Omental fat pad (tissue), 4 donors: ENCODE measurements around the gene CAPN13. TPM values are rescaled to one million over a fixed set of nuclear protein-coding genes. Genes with fewer than 3 reads are reported as not detected.

ENCODE experiments used
- ATAC-seq: fragments of 150-250 bp; one replicate; pipeline ENCODE4 v1.9.1; 2016; ENCODE audit warnings: mild to moderate bottlenecking, moderate library complexity; ENCODE audit not compliant: low FRiP score
- DNase-seq: peaks from one replicate; pipeline ENCODE4 v3.0.0-alpha.2; 2019; ENCODE audit warnings: low spot score
- total RNA-seq, 4 donors: library from RNA; depleted of rRNA; stranded (reverse); fragments of >200 nt; gene quantifications; one replicate each; pipeline ENCODE4 v1.1.0, GENCODE V29; 2016
- TF ChIP-seq, protein P1 (sequence below), 3 donors: fragments of 450-650 bp; IDR thresholded peaks; one replicate each; pipeline ENCODE4 v1.5.1; 2016 to 2017; ENCODE audit warnings: antibody characterized with exemption in 3 of 3, mild to moderate bottlenecking in 3 of 3, moderate library complexity in 2 of 3

The CAPN13 gene
- total RNA-seq, 4 donors from 2014 or later = not detected

- DNase-seq (no peak), ATAC-seq (no peak)
- TF ChIP-seq, protein P1, sequence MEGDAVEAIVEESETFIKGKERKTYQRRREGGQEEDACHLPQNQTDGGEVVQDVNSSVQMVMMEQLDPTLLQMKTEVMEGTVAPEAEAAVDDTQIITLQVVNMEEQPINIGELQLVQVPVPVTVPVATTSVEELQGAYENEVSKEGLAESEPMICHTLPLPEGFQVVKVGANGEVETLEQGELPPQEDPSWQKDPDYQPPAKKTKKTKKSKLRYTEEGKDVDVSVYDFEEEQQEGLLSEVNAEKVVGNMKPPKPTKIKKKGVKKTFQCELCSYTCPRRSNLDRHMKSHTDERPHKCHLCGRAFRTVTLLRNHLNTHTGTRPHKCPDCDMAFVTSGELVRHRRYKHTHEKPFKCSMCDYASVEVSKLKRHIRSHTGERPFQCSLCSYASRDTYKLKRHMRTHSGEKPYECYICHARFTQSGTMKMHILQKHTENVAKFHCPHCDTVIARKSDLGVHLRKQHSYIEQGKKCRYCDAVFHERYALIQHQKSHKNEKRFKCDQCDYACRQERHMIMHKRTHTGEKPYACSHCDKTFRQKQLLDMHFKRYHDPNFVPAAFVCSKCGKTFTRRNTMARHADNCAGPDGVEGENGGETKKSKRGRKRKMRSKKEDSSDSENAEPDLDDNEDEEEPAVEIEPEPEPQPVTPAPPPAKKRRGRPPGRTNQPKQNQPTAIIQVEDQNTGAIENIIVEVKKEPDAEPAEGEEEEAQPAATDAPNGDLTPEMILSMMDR (IDR thresholded peaks at IDR 0.05) = no peak
Observed at GRCh38 chr2:30756971-30757370, 50.3 kb downstream of the CAPN13 start.

DNA sequence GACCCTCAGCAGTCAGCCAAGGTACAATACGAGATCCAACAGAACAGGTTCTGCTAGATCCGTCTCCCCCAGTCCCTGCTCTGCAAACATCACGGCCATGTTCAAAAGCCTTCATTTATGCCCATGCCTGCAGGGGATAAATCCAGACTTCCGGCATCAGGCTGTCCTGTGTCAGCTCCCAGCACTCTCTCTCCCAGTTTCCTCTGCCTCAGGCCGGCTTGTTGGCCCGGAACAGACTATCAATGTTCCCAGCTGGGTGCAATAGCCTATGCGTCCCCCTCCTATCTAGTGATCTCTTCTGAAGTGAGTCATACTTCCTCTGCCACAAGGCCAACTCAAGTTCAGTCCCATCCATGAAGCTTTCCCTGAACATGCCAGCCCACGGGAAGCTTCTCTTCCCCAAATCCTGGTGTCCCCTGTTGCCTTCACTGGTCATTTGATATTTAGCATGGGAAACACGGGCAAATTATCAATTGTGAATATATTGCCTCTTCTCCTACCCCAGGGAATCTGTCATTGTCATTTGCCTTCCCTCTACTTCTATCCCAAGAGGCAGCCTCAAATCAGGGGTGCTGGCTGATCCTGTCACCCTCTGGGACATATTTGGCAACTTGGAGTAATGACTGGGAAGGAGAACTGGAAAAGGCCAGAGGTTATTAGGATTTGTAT lies 51.1 kb downstream of the CAPN13 start:
- TF ChIP-seq, protein P1 (IDR thresholded peaks at IDR 0.05) = no peak
- no peak for DNase-seq
- ATAC-seq = no peak

- DNase-seq (no peak), ATAC-seq (no peak)
- TF ChIP-seq, protein P1 (IDR thresholded peaks at IDR 0.05) = no peak
Observed at GRCh38 chr2:30753630-30754029, 53.6 kb downstream of the CAPN13 start.

DNA sequence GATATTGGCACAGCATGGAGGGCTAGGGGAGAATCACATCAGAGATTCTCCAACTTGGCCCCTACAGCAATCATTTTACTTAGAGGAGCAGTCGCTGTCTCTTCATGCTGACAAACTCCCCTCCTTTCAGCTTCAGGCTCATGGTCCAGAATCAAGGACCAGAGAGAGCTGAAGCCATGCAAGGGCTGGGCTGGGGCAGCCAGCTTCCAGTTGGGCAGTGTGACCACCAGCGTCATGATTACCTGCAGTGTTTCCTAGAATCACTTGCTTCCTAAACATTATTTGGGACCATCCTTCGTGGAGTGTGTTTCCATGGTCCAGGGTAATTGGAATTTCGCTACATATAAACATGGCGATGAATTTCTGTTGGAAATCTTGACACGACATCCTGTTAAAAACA lies 54.4 kb downstream of the CAPN13 start:
- DNase-seq (no peak), ATAC-seq (no peak)
- TF ChIP-seq, protein P1 (IDR thresholded peaks at IDR 0.05) = no peak

- TF ChIP-seq, protein P1 (IDR thresholded peaks at IDR 0.05) = no peak
- DNase-seq (no peak), ATAC-seq (no peak)
Observed at GRCh38 chr2:30747206-30747605, 60.0 kb downstream of the CAPN13 start.

- TF ChIP-seq, protein P1 (IDR thresholded peaks at IDR 0.05) = no peak
- DNase-seq (no peak), ATAC-seq (no peak)
Observed at GRCh38 chr2:30744823-30745222, 62.4 kb downstream of the CAPN13 start.

DNA sequence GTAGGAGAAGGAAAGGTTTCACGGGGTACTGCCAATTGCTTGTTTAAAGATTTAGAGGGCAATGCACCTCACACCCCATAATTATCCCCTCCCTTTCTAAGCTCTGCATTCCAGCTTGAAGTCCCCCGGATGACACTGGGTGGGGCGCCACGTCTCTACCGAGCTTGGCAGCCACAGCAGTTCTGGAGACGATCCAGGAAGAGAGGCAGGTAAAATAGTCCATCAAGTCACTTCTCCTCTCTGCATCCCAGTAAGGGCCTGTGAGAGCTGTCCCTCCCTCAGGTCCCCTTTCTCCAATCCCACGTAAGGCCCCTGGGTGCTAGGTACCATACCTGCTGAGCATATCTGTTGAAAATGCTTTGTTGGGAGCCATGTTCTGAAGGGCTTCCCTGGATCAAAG lies 65.7 kb downstream of the CAPN13 start:
- ATAC-seq (no peak), DNase-seq (no peak)

More for the DNA sequence above, 65.7 kb downstream of the CAPN13 start:
- TF ChIP-seq, protein P1 (IDR thresholded peaks at IDR 0.05) = no peak
